ENCODE measurements around the gene LRRC3. TPM values are rescaled to one million over a fixed set of nuclear protein-coding genes. Genes with fewer than 3 reads are reported as not detected.

Gene LRRC3
- total and polyA plus RNA-seq, 5 experiments from 2014 or later = 0.06 to 0.91 (median 0.32) TPM

GRCh38 chr21:44482581-44483287 is 27.4 kb downstream of the LRRC3 start:
- Mint-ChIP-seq H3K36me3 (no peaks in the 10 kb centered on the region), H3K4me3 (no peak overlapping the region), H3K4me1 (peaks cover 3 to 21% (median 13%) of the 10 kb centered on the region in 4 donors), H3K9me3 (no peaks in the 10 kb centered on the region), H3K27me3 (peaks cover 0 to 3% (median 0%) of the 10 kb centered on the region in 5 donors), H3K27ac (no peak overlapping the region)
- ATAC-seq = no peak
- POLR2A ChIA-PET = no interaction called here
- no peak for DNase-seq

DNA sequence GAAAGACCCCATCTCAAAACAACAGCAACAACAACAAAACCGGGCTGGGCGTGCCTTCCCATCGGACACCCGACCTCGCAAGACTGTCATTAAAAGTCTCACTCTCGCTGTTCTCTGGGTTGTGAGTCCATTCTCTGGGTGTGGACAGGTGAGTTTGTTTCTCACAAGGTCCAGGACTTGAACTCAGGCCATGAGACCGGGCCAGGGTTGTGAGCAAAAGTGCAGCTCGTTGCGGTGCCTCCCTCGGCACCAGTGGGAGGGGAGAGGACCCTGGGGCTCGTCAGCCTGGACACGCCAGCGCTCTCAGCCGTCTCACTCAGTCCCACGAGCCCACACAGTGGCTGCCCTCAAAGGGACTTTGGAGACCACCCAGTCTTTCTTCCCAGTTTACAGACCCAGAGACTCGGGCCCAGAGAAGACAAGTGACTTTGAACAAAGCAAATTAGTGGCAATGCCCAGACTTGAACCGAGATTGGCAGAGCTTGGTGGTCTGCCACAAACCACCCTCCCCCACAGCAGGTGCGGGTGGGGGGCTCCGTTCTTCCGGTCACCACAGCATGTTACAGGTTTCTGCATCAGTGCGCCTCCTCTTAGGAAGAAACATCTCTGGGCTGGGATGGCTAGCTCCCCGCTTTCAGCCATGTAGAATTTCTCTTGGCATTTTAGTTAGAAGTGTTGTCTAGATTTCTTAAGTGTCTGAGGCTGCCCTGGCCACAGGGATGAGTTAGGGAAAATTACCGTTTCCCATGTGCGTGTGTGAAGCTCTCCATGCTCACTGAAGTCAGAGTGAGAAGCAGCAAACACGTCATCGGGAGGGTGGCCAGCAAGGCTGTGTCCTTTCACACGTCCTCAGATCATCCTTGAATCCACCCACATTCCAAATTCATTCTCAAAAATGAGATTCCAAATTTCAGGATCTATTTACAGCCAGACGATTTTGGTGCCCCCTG is 28.3 kb downstream of the LRRC3 start:
- peaks cover 3 to 21% (median 13%) of the 10 kb centered on the region in 4 donors for H3K4me1 Mint-ChIP-seq
- no peaks in the 10 kb centered on the region for H3K36me3 Mint-ChIP-seq
- H3K9me3 Mint-ChIP-seq = no peaks in the 10 kb centered on the region
- no peak overlapping the region for H3K27ac Mint-ChIP-seq
- ATAC-seq = no peak
- peaks cover 0 to 3% (median 0%) of the 10 kb centered on the region in 5 donors for H3K27me3 Mint-ChIP-seq
- no peak overlapping the region for H3K4me3 Mint-ChIP-seq
- POLR2A ChIA-PET = no interaction called here
- no peak for DNase-seq

- H3K4me3 Mint-ChIP-seq = peak overlapping the region in 8 of 10 donors; percentile 26 to 91 (median 78)
- H3K27me3 Mint-ChIP-seq = peaks cover 0 to 3% (median 0%) of the 10 kb centered on the region in 5 donors
- POLR2A ChIA-PET = no interaction called here
Measured at GRCh38 chr21:44484498-44485253, 29.4 kb downstream of the LRRC3 start.

GRCh38 chr21:44485254-44485793 is 30.0 kb downstream of the LRRC3 start:
- Mint-ChIP-seq H3K9me3 (peaks cover 0 to 2% (median 0%) of the 10 kb centered on the region in 9 donors), H3K27ac (peak overlapping the region in 6 of 10 donors; percentile 34 to 91 (median 54)), H3K4me3 (peak overlapping the region in 9 of 10 donors; percentile 33 to 91 (median 76)), H3K36me3 (no peaks in the 10 kb centered on the region), H3K4me1 (peaks cover 3 to 18% (median 9%) of the 10 kb centered on the region in 4 donors), H3K27me3 (peaks cover 0 to 3% (median 0%) of the 10 kb centered on the region in 5 donors)
- POLR2A ChIA-PET = no interaction called here
- ATAC-seq (peak; percentile 83 to 85), DNase-seq (peak in 8 of 10 donors; percentile 21 to 75 (median 40))

More at GRCh38 chr21:44484498-44485253, 29.4 kb downstream of the LRRC3 start:
- H3K27ac Mint-ChIP-seq = peak overlapping the region in 3 of 10 donors; percentile 51 to 86 (median 55)
- DNase-seq (peak in 1 of 10 donors; percentile 42), ATAC-seq (no peak)
- no peaks in the 10 kb centered on the region for H3K36me3 Mint-ChIP-seq
- H3K4me1 Mint-ChIP-seq = peaks cover 3 to 18% (median 7%) of the 10 kb centered on the region in 4 donors
- peaks cover 0 to 2% (median 0%) of the 10 kb centered on the region in 9 donors for H3K9me3 Mint-ChIP-seq

GRCh38 chr21:44485796-44486195 is 30.5 kb downstream of the LRRC3 start:
- Mint-ChIP-seq H3K4me3 (peak overlapping the region in 9 of 10 donors; percentile 26 to 91 (median 76)), H3K4me1 (peaks cover 3 to 18% (median 9%) of the 10 kb centered on the region in 4 donors), H3K9me3 (peaks cover 0 to 2% (median 0%) of the 10 kb centered on the region in 9 donors), H3K36me3 (no peaks in the 10 kb centered on the region), H3K27me3 (peaks cover 0 to 3% (median 0%) of the 10 kb centered on the region in 5 donors), H3K27ac (peak overlapping the region in 7 of 10 donors; percentile 5 to 91 (median 65))
- POLR2A ChIA-PET = no interaction called here
- ATAC-seq (peak; percentile 48 to 67), DNase-seq (peak in 4 of 10 donors; percentile 7 to 52 (median 22))

DNA sequence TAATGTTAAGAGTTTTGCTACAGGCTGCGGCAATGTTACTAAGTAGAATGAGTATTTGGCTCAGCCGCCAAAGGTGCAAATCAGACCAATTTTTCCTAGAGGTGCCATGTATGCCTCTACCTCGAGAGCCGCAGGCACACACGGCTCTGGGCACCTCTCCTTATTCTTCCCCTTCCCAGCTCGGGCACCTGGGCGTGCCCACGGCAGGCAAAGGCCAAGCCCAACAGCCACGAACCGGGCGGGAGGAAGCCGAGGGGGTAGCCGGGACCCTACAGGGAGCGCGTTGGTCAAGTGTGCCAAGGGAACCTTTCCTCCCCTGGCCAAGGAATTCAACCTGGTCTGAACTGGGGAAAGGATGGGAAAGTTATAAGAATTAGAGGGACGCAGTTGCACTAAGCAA is 31.0 kb downstream of the LRRC3 start:
- no peak for DNase-seq
- Mint-ChIP-seq H3K36me3 (no peaks in the 10 kb centered on the region), H3K4me1 (peaks cover 3 to 18% (median 9%) of the 10 kb centered on the region in 4 donors), H3K9me3 (peaks cover 0 to 2% (median 0%) of the 10 kb centered on the region in 9 donors), H3K27ac (peak overlapping the region in 5 of 10 donors; percentile 2 to 76 (median 33)), H3K27me3 (peaks cover 0 to 3% (median 0%) of the 10 kb centered on the region in 5 donors), H3K4me3 (peak overlapping the region in 9 of 10 donors; percentile 26 to 91 (median 76))
- POLR2A ChIA-PET = no interaction called here
- ATAC-seq = no peak

- ATAC-seq (no peak), DNase-seq (peak in 6 of 10 donors; percentile 27 to 62 (median 38))
- Mint-ChIP-seq H3K27ac (peak overlapping the region in 1 of 10 donors; percentile 19), H3K27me3 (peaks cover 2 to 13% (median 5%) of the 10 kb centered on the region in 5 donors), H3K36me3 (peaks cover 0 to 10% (median 7%) of the 10 kb centered on the region in 3 donors), H3K9me3 (peaks cover 0 to 8% (median 4%) of the 10 kb centered on the region in 9 donors), H3K4me1 (peaks cover 3 to 18% (median 9%) of the 10 kb centered on the region in 4 donors), H3K4me3 (peak overlapping the region in 1 of 10 donors; percentile 34)
- POLR2A ChIA-PET = no interaction called here
Measured at GRCh38 chr21:44487831-44488230, 32.5 kb downstream of the LRRC3 start.

GRCh38 chr21:44489962-44490361 is 34.7 kb downstream of the LRRC3 start:
- no peak for ATAC-seq

GRCh38 chr21:44490405-44490804 is 35.1 kb downstream of the LRRC3 start:
- peaks cover 3 to 11% (median 7%) of the 10 kb centered on the region in 4 donors for H3K4me1 Mint-ChIP-seq
- peaks cover 0 to 15% (median 8%) of the 10 kb centered on the region in 3 donors for H3K36me3 Mint-ChIP-seq
- no peak for ATAC-seq
- no peak for DNase-seq
- H3K27me3 Mint-ChIP-seq = peaks cover 4 to 16% (median 6%) of the 10 kb centered on the region in 5 donors
- H3K27ac Mint-ChIP-seq = no peak overlapping the region
- POLR2A ChIA-PET = no interaction called here
- H3K4me3 Mint-ChIP-seq = no peak overlapping the region
- peaks cover 0 to 16% (median 8%) of the 10 kb centered on the region in 9 donors for H3K9me3 Mint-ChIP-seq

More at GRCh38 chr21:44489962-44490361, 34.7 kb downstream of the LRRC3 start:
- H3K27ac Mint-ChIP-seq = no peak overlapping the region
- peaks cover 3 to 15% (median 9%) of the 10 kb centered on the region in 4 donors for H3K4me1 Mint-ChIP-seq
- H3K4me3 Mint-ChIP-seq = no peak overlapping the region
- no peak for DNase-seq
- peaks cover 0 to 15% (median 8%) of the 10 kb centered on the region in 3 donors for H3K36me3 Mint-ChIP-seq
- H3K27me3 Mint-ChIP-seq = peaks cover 2 to 16% (median 5%) of the 10 kb centered on the region in 5 donors
- POLR2A ChIA-PET = no interaction called here
- peaks cover 0 to 16% (median 8%) of the 10 kb centered on the region in 9 donors for H3K9me3 Mint-ChIP-seq

- peaks cover 4 to 16% (median 6%) of the 10 kb centered on the region in 5 donors for H3K27me3 Mint-ChIP-seq
- ATAC-seq (no peak), DNase-seq (peak in 1 of 10 donors; percentile 37)
- no peak overlapping the region for H3K27ac Mint-ChIP-seq
- POLR2A ChIA-PET = no interaction called here
- H3K4me3 Mint-ChIP-seq = no peak overlapping the region
- H3K36me3 Mint-ChIP-seq = peaks cover 0 to 15% (median 8%) of the 10 kb centered on the region in 3 donors
- H3K9me3 Mint-ChIP-seq = peaks cover 0 to 16% (median 8%) of the 10 kb centered on the region in 9 donors
- peaks cover 3 to 7% (median 6%) of the 10 kb centered on the region in 4 donors for H3K4me1 Mint-ChIP-seq
Measured at GRCh38 chr21:44490816-44491215, 35.5 kb downstream of the LRRC3 start.

DNA sequence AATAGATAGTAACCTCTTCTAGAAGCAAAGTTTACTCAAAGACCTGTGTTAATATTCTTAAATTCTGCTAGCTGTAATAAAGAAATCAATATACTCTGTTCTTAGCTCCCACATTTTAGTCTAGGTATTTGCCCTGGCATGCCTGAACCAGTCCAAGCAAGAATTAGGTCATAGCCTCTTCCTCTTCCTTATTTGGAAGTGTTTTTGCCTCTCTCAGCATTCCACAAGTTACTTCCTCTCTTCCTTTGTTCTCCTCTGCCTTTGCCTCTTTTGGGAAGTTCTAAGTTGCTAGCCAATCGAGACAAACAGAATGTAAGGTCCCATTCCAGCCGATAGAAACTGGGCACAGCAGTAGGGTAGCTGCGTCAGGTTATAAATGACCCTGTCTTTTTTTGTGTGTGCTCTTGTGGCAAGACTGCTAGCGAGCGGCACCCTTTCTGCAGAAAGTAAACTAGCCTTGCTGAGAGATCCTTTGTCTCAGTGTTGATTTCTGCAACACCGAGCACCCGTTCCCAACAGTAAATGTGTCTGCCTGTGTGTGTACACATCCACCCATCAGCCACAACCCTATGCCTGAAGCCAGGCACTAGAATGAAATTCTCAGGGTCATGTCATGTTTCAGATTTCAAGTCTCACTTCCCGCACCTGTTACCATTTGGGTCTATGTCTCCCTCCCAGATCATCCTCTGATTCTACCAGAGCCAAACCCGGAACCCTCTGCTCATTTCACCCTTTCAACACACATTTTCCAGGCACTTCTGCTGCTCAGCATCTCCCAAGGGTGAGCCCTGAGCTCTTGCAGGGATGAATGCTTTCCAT is 37.5 kb downstream of the LRRC3 start:
- ATAC-seq (no peak), DNase-seq (peak in 1 of 10 donors; percentile 41)
- H3K27ac Mint-ChIP-seq = peak overlapping the region in 1 of 10 donors; percentile 64
- POLR2A ChIA-PET = no interaction called here
- H3K27me3 Mint-ChIP-seq = peaks cover 4 to 16% (median 9%) of the 10 kb centered on the region in 5 donors
- peaks cover 0 to 3% (median 0%) of the 10 kb centered on the region in 4 donors for H3K4me1 Mint-ChIP-seq
- peaks cover 0 to 15% (median 8%) of the 10 kb centered on the region in 3 donors for H3K36me3 Mint-ChIP-seq
- H3K9me3 Mint-ChIP-seq = peaks cover 0 to 16% (median 8%) of the 10 kb centered on the region in 9 donors
- H3K4me3 Mint-ChIP-seq = no peak overlapping the region

Measured in naive thymus-derived CD8-positive, alpha-beta T cell (primary cell).